Measurements from ENCODE around the gene DOCK11. TPM values are rescaled to one million over a fixed set of nuclear protein-coding genes. Genes with fewer than 3 reads are reported as not detected.
"Not testable (repeated sequence)": the region's sequence is repeated elsewhere in the genome, so short reads cannot be mapped to it uniquely, and the experiment has no call there.

Gene DOCK11
- total RNA-seq, 1 donor from 2014 or later: 16.7 TPM

- DNase-seq: no peak
Measured at GRCh38 chrX:118570209-118570608, 74.6 kb downstream of the DOCK11 start.

GRCh38 chrX:118571836-118572235 lies 76.2 kb downstream of the DOCK11 start:
- DNase-seq: no peak

- no peak for DNase-seq
Measured at GRCh38 chrX:118574666-118575065, 79.1 kb downstream of the DOCK11 start.

GRCh38 chrX:118577041-118577440 lies 81.4 kb downstream of the DOCK11 start:
- DNase-seq: no peak

- no peak for DNase-seq
Measured at GRCh38 chrX:118579417-118579816, 83.8 kb downstream of the DOCK11 start.

GRCh38 chrX:118582926-118583325 lies 87.3 kb downstream of the DOCK11 start:
- DNase-seq: not testable (repeated sequence)

GRCh38 chrX:118583781-118584180 lies 88.2 kb downstream of the DOCK11 start:
- DNase-seq: no peak

- DNase-seq: no peak
Measured at GRCh38 chrX:118585296-118585695, 89.7 kb downstream of the DOCK11 start.

GRCh38 chrX:118586206-118586605 lies 90.6 kb downstream of the DOCK11 start:
- not testable (repeated sequence) for DNase-seq

GRCh38 chrX:118588715-118589114 lies 93.1 kb downstream of the DOCK11 start:
- no peak for DNase-seq

GRCh38 chrX:118589227-118589626 lies 93.6 kb downstream of the DOCK11 start:
- DNase-seq: no peak

- no peak for DNase-seq
Measured at GRCh38 chrX:118593407-118593806, 97.8 kb downstream of the DOCK11 start.

GRCh38 chrX:118594697-118595420 lies 99.2 kb downstream of the DOCK11 start:
- DNase-seq: no peak

GRCh38 chrX:118595501-118596042 lies 100.0 kb downstream of the DOCK11 start:
- peak; percentile 12 for DNase-seq

- DNase-seq: peak; percentile 27
Measured at GRCh38 chrX:118596390-118596789, 100.8 kb downstream of the DOCK11 start.

GRCh38 chrX:118603981-118604380 lies 108.4 kb downstream of the DOCK11 start:
- DNase-seq: peak; percentile 73

- no peak for DNase-seq
Measured at GRCh38 chrX:118612290-118612689, 116.7 kb downstream of the DOCK11 start.

GRCh38 chrX:118614150-118614549 lies 118.5 kb downstream of the DOCK11 start:
- no peak for DNase-seq

GRCh38 chrX:118615141-118615540 lies 119.5 kb downstream of the DOCK11 start:
- no peak for DNase-seq

- no peak for DNase-seq
Measured at GRCh38 chrX:118621081-118621759, 125.6 kb downstream of the DOCK11 start.

- DNase-seq: no peak
Measured at GRCh38 chrX:118623062-118623461, 127.4 kb downstream of the DOCK11 start.

GRCh38 chrX:118626346-118626745 lies 130.7 kb downstream of the DOCK11 start:
- no peak for DNase-seq

- peak; percentile 9 for DNase-seq
Measured at GRCh38 chrX:118627084-118627758, 131.6 kb downstream of the DOCK11 start.

Measured in tongue (tissue), 2 donors.